WTC11 (cell line): Measurements from ENCODE around the gene ITGA2. TPM values are rescaled to one million over a fixed set of nuclear protein-coding genes. Genes with fewer than 3 reads are reported as not detected.

ENCODE experiments used
- ATAC-seq: fragments of 200-7000 bp; cut with Tn5 transposase; 2 replicates; pipeline ENCODE4 v1.10.0; 2021; ENCODE audit warnings: mild to moderate bottlenecking, moderate library complexity
- CTCF ChIA-PET: fragments of 300-600 bp; sonication (Branson Sonifier 250); formaldehyde crosslinking; loops from one replicate; lab custom pipeline; 2021; ENCODE audit warnings: antibody characterized with exemption; lab: Charles Lee
- POLR2A ChIA-PET: fragments of 350-600 bp; sonication (Branson Sonifier 250); formaldehyde crosslinking; loops from one replicate; lab custom pipeline; 2021; ENCODE audit warnings: antibody characterized with exemption; lab: Charles Lee
- DNase-seq: peaks from one replicate; pipeline ENCODE4 v3.0.0; 2021; ENCODE audit warnings: low spot score
- H3K27ac Mint-ChIP-seq: 2 replicates; pipeline ENCODE4 v1.8.0; 2021; ENCODE audit warnings: mixed read lengths
- H3K27me3 Mint-ChIP-seq: 2 replicates; pipeline ENCODE4 v1.8.0; 2021; ENCODE audit warnings: low read depth, mild to moderate bottlenecking, moderate library complexity, mixed read lengths
- H3K36me3 Mint-ChIP-seq: 2 replicates; pipeline ENCODE4 v1.8.0; 2021; ENCODE audit warnings: mixed read lengths
- H3K4me1 Mint-ChIP-seq: 2 replicates; pipeline ENCODE4 v1.8.0; 2022; ENCODE audit warnings: mixed read lengths
- H3K4me3 Mint-ChIP-seq: 2 replicates; pipeline ENCODE4 v1.8.0; 2021; ENCODE audit warnings: mild to moderate bottlenecking, moderate library complexity, mixed read lengths
- H3K9me3 Mint-ChIP-seq: 2 replicates; pipeline ENCODE4 v1.8.0; 2021; ENCODE audit warnings: mixed read lengths
- CDX4 ChIP-seq: fragments of 250-450 bp; sonication (Bioruptor Pico); IDR thresholded peaks from 2 replicates; pipeline ENCODE4 v1.9.0; 2021; ENCODE audit warnings: moderate library complexity, mild to moderate bottlenecking, inconsistent platforms, borderline replicate concordance
- CREB1 ChIP-seq: sonication (generic); formaldehyde crosslinking; IDR thresholded peaks from 2 replicates; pipeline ENCODE4 v1.8.0; 2023; ENCODE audit warnings: mild to moderate bottlenecking, missing genetic modification reagents
- EMX1 ChIP-seq: fragments of 250-450 bp; sonication (Bioruptor Pico); IDR thresholded peaks from 2 replicates; pipeline ENCODE4 v1.8.0; 2021; ENCODE audit warnings: mild to moderate bottlenecking
- ESRRA ChIP-seq: sonication (generic); formaldehyde crosslinking; IDR thresholded peaks from 2 replicates; pipeline ENCODE4 v1.8.1; 2022; ENCODE audit warnings: mild to moderate bottlenecking, missing genetic modification reagents, borderline replicate concordance
- KAT7 ChIP-seq: sonication (generic); formaldehyde crosslinking; IDR thresholded peaks from 2 replicates; pipeline ENCODE4 v1.8.1; 2023; ENCODE audit warnings: missing genetic modification reagents, mild to moderate bottlenecking, borderline replicate concordance
- MXD4 ChIP-seq: fragments of 250-450 bp; sonication (Bioruptor Pico); IDR thresholded peaks from 2 replicates; pipeline ENCODE4 v1.8.0; 2021; ENCODE audit warnings: mild to moderate bottlenecking, moderate library complexity, borderline replicate concordance
- MYBL2 ChIP-seq: sonication (generic); formaldehyde crosslinking; IDR thresholded peaks from 2 replicates; pipeline ENCODE4 v1.8.1; 2023; ENCODE audit warnings: mild to moderate bottlenecking, moderate library complexity, missing genetic modification reagents
- NR3C1 ChIP-seq: sonication (generic); formaldehyde crosslinking; conservative IDR thresholded peaks from 2 replicates; pipeline ENCODE4 v1.8.1; 2023; ENCODE audit warnings: low read depth, mild to moderate bottlenecking, missing genetic modification reagents
- PRRX2 ChIP-seq: fragments of 250-450 bp; sonication (Bioruptor Pico); IDR thresholded peaks from 2 replicates; pipeline ENCODE4 v1.8.0; 2021; ENCODE audit warnings: mild to moderate bottlenecking
- SP1 ChIP-seq: sonication (generic); formaldehyde crosslinking; conservative IDR thresholded peaks from 2 replicates; pipeline ENCODE4 v1.8.1; 2022; ENCODE audit warnings: missing genetic modification reagents
- TCF7 ChIP-seq: sonication (generic); formaldehyde crosslinking; IDR thresholded peaks from 2 replicates; pipeline ENCODE4 v1.8.0; 2022; ENCODE audit warnings: mild to moderate bottlenecking, low read depth, missing genetic modification reagents, moderate library complexity
- USF1 ChIP-seq: sonication (generic); formaldehyde crosslinking; IDR thresholded peaks from 2 replicates; pipeline ENCODE4 v1.8.0; 2022; ENCODE audit warnings: mild to moderate bottlenecking, missing genetic modification reagents
- USF2 ChIP-seq: sonication (generic); formaldehyde crosslinking; IDR thresholded peaks from 2 replicates; pipeline ENCODE4 v1.8.1; 2023; ENCODE audit warnings: mild to moderate bottlenecking, missing genetic modification reagents, moderate library complexity
- ZMAT4 ChIP-seq: fragments of 250-450 bp; sonication (Bioruptor Pico); IDR thresholded peaks from 2 replicates; pipeline ENCODE4 v1.9.0; 2021; ENCODE audit warnings: mild to moderate bottlenecking
- ZNF121 ChIP-seq: sonication (generic); formaldehyde crosslinking; IDR thresholded peaks from 2 replicates; pipeline ENCODE4 v1.8.0; 2023; ENCODE audit warnings: missing genetic modification reagents
- ZNF219 ChIP-seq: sonication (generic); formaldehyde crosslinking; IDR thresholded peaks from 2 replicates; pipeline ENCODE4 v1.8.0; 2023; ENCODE audit warnings: missing genetic modification reagents, mild to moderate bottlenecking, borderline replicate concordance
- ZNF281 ChIP-seq: sonication (generic); formaldehyde crosslinking; IDR thresholded peaks from 2 replicates; pipeline ENCODE4 v1.8.0; 2023; ENCODE audit warnings: mild to moderate bottlenecking, missing genetic modification reagents
- ZNF423 ChIP-seq: fragments of 250-450 bp; sonication (Bioruptor Pico); IDR thresholded peaks from 2 replicates; pipeline ENCODE4 v2.1.2; 2022; ENCODE audit warnings: mild to moderate bottlenecking, moderate library complexity
- ZNF425 ChIP-seq: fragments of 250-450 bp; sonication (Bioruptor Pico); conservative IDR thresholded peaks from 2 replicates; pipeline ENCODE4 v1.9.0; 2021; ENCODE audit warnings: mild to moderate bottlenecking
- ZNF532 ChIP-seq: fragments of 250-450 bp; sonication (Bioruptor Pico); IDR thresholded peaks from 2 replicates; pipeline ENCODE4 v1.9.0; 2021; ENCODE audit warnings: mild to moderate bottlenecking, borderline replicate concordance
- total RNA-seq: library from RNA; stranded (reverse); gene quantifications from 3 replicates; pipeline ENCODE4 v1.2.3, GENCODE V29; 2021

Gene ITGA2
- total RNA-seq, 1 experiment from 2014 or later: 5.5 TPM

GRCh38 chr5:52998552-52999313 lies 9.6 kb downstream of the ITGA2 start:
- Mint-ChIP-seq H3K4me1 (no peaks in the 10 kb centered on the region), H3K27ac (no peak overlapping the region), H3K4me3 (no peak overlapping the region), H3K36me3 (no peaks in the 10 kb centered on the region)
- no peak for ATAC-seq
- no peak for DNase-seq
- ChIA-PET CTCF (no interaction called here), POLR2A (no interaction called here)
- TF ChIP-seq EMX1 (no peak), ZNF219 (CRISPR knock-in tag) (no peak), ESRRA (no peak), KAT7 (no peak), TCF7 (CRISPR knock-in tag) (no peak), ZNF281 (CRISPR knock-in tag) (no peak), SP1 (CRISPR knock-in tag) (no peak), MXD4 (no peak), ZNF532 (CRISPR knock-in tag) (no peak), CDX4 (no peak), ZMAT4 (CRISPR knock-in tag) (no peak), NR3C1 (CRISPR knock-in tag) (no peak), CREB1 (CRISPR knock-in tag) (no peak), PRRX2 (CRISPR knock-in tag) (no peak), ZNF121 (no peak), MYBL2 (CRISPR knock-in tag) (no peak), USF2 (no peak), ZNF425 (CRISPR knock-in tag) (no peak), ZNF423 (no peak), USF1 (CRISPR knock-in tag) (no peak)
- TF ChIP-seq, all 79 proteins: peak for 0
- Mint-ChIP-seq H3K9me3 (no peaks in the 10 kb centered on the region), H3K27me3 (no peaks in the 10 kb centered on the region)
